ENCODE data around the gene LUM.

DNA sequence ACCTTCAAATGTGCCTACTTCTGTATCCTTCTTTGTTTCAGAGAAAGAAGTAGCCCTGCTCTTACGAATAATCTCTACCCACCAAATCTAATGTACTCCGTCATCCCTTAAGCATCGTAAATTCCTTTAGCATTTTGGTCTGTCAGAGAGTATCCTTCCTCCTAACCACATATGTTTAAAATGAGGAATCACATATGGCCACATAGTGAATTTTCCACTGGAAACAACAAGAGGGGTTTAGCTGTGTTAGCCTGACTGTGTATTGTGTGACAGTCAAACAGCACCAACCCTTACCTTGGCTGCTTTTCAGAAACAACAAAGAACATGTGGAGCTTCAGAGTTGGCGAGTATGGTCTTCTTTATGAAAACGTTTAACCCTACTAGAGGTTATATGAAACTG lies 5.5 kb downstream of the LUM start:
- TF ChIP-seq, protein P1, sequence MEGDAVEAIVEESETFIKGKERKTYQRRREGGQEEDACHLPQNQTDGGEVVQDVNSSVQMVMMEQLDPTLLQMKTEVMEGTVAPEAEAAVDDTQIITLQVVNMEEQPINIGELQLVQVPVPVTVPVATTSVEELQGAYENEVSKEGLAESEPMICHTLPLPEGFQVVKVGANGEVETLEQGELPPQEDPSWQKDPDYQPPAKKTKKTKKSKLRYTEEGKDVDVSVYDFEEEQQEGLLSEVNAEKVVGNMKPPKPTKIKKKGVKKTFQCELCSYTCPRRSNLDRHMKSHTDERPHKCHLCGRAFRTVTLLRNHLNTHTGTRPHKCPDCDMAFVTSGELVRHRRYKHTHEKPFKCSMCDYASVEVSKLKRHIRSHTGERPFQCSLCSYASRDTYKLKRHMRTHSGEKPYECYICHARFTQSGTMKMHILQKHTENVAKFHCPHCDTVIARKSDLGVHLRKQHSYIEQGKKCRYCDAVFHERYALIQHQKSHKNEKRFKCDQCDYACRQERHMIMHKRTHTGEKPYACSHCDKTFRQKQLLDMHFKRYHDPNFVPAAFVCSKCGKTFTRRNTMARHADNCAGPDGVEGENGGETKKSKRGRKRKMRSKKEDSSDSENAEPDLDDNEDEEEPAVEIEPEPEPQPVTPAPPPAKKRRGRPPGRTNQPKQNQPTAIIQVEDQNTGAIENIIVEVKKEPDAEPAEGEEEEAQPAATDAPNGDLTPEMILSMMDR (IDR thresholded peaks at IDR 0.05; ENCODE audit: insufficient read depth, low read depth, low read length) = no peak
- no peak for TF ChIP-seq EZH2 (IDR thresholded peaks at IDR 0.05; ENCODE audit: insufficient read depth, low read length)
